ENCODE data around the gene MLNR. TPM values are rescaled to one million over a fixed set of nuclear protein-coding genes. Genes with fewer than 3 reads are reported as not detected.

MLNR gene
- total and polyA plus RNA-seq, 9 of the 15 experiments (the other 6 are each of a cell fraction or from before 2014, with no cell fraction given): not detected

GRCh38 chr13:49247643-49248621 lies 27.8 kb downstream of the MLNR start, which contains the start of gene CDADC1 (continued):
- TF ChIP-seq ESRRA (IDR thresholded peaks at IDR 0.05; ENCODE audit: borderline replicate concordance, low read depth) (peak; percentile 43; the same call in 1 of the 2 replicates), ILF3 (IDR thresholded peaks at IDR 0.05; ENCODE audit: borderline replicate concordance) (no peak), ATF7 (IDR thresholded peaks at IDR 0.05) (peak; percentile 98), TAL1 (IDR thresholded peaks at IDR 0.05) (no peak), PHB (CRISPR knock-in tag; IDR thresholded peaks at IDR 0.05) (no peak), KHSRP (IDR thresholded peaks at IDR 0.05) (peak; percentile 94), FOXP4 (CRISPR knock-in tag; IDR thresholded peaks at IDR 0.05; ENCODE audit: borderline replicate concordance) (no peak), KDM5B (IDR thresholded peaks at IDR 0.05; ENCODE audit: insufficient replicate concordance, low read depth, low read length) (peak; percentile 69), SP1 (CRISPR knock-in tag; IDR thresholded peaks at IDR 0.05) (peak; percentile 62), RBFOX2 (IDR thresholded peaks at IDR 0.05; ENCODE audit: low read depth, low read length) (peak; percentile 86), NFRKB (IDR thresholded peaks at IDR 0.05; ENCODE audit: low read depth) (0 out of 2 replicates have a peak, but pooled peaks have one; percentile 4), EZH2 (IDR thresholded peaks at IDR 0.05; ENCODE audit: borderline replicate concordance, low read depth, low read length) (no peak), TOE1 (IDR thresholded peaks at IDR 0.05; ENCODE audit: borderline replicate concordance) (peak; percentile 37; the same call in 1 of the 2 replicates), TOE1 (CRISPR knock-in tag; IDR thresholded peaks at IDR 0.05; ENCODE audit: borderline replicate concordance, low read depth) (no peak), MAZ (CRISPR knock-in tag; conservative IDR thresholded peaks at IDR 0.05 in 1 of 2, IDR thresholded peaks at IDR 0.05 in 1 of 2) (peak; percentile 70 to 85), IFI16 (CRISPR knock-in tag; IDR thresholded peaks at IDR 0.05) (no peak), TAF7 (tag; IDR thresholded peaks at IDR 0.05) (no peak), FOXA3 (CRISPR knock-in tag; conservative IDR thresholded peaks at IDR 0.05 in 1 of 2, IDR thresholded peaks at IDR 0.05 in 1 of 2) (no peak), ZNF224 (CRISPR knock-in tag; IDR thresholded peaks at IDR 0.05) (no peak), C11orf30 (IDR thresholded peaks at IDR 0.05; ENCODE audit: low read depth) (peak; percentile 80), ZHX1 (conservative IDR thresholded peaks at IDR 0.05; ENCODE audit: low read length) (no peak), ZNF354B (CRISPR knock-in tag; IDR thresholded peaks at IDR 0.05) (no peak), SOX6 (IDR thresholded peaks at IDR 0.05) (peak; percentile 14; the same call in 1 of the 2 replicates), EWSR1 (IDR thresholded peaks at IDR 0.05; ENCODE audit: borderline replicate concordance, low read depth, partially characterized antibody) (no peak)
